Adrenal gland (tissue), 12 donors: ENCODE measurements around the gene AIM2. TPM values are rescaled to one million over a fixed set of nuclear protein-coding genes. Genes with fewer than 3 reads are reported as not detected.

Experiments used
- DNase-seq, 7 donors: peaks; one replicate each; pipeline ENCODE4 v3.0.0-alpha.2; 2019 to 2020
- H3K27ac ChIP-seq, 5 donors: fragments of 200-600 bp; sonication (generic) in 4 of 5; 1 replicate in 3 of 5; 2 replicates in 2 of 5; pipeline versions ENCODE4 v1.5.1 to v1.8.0; 2016 to 2020; ENCODE audit warnings: mild to moderate bottlenecking in 1 of 5
- H3K27me3 ChIP-seq: fragments of 200-600 bp; 2 replicates; pipeline ENCODE4 v1.8.0; 2021
- H3K36me3 ChIP-seq, 2 donors: fragments of 200-600 bp; replicated peaks in 1 of 2; 1 replicate in 1 of 2; 2 replicates in 1 of 2; pipeline versions ENCODE4 v1.5.1 to v1.8.0; 2018 to 2022
- H3K4me1 ChIP-seq, 2 donors: fragments of 200-600 bp; replicated peaks in 1 of 2; 1 replicate in 1 of 2; 2 replicates in 1 of 2; pipeline versions ENCODE4 v1.5.1 to v1.8.0; 2018 to 2021
- H3K4me3 ChIP-seq, 4 donors: fragments of 200-600 bp; sonication (generic) in 3 of 4; one replicate each; pipeline ENCODE4 v1.5.1; 2016 to 2018
- H3K9me3 ChIP-seq, 3 donors: fragments of 200-600 bp; sonication (generic) in 1 of 3; replicated peaks in 1 of 3; 1 replicate in 2 of 3; 2 replicates in 1 of 3; pipeline versions ENCODE4 v1.5.1 to v1.8.0; 2016 to 2021
- POLR2A ChIP-seq, 2 donors: fragments of 450-650 bp; IDR thresholded peaks; one replicate each; pipeline ENCODE4 v1.6.1; 2017; ENCODE audit warnings: antibody characterized with exemption in 2 of 2, mild to moderate bottlenecking in 2 of 2, moderate library complexity in 1 of 2
- whole genome bisulfite sequencing, 4 donors: extraction: QIAGEN DNeasy Blood & Tissue Kit in 2 of 4; methylation state at CpG; one replicate each; pipeline versions ENCODE4 v1.1.5 to v1.1.7; 2013 to 2017; 5-methylcytosine and 5-hydroxymethylcytosine counted together
- intact Hi-C, 2 donors: fragments of 100-400 bp; cut with DNase I; formaldehyde crosslinking; loops; one replicate each; pipeline versions ENCODE4 v1.14.1 to v1.15.0; 2022 to 2023
- polyA plus RNA-seq, 3 donors: library from polyadenylated mRNA; stranded (reverse); fragments of 200-250 nt in 2 of 3; fragments of 350-450 nt in 1 of 3; fragmentation: Illumina TruSeq in 1 of 3; extraction: RNeasy Lipid Tissue Mini Kit (QIAGEN cat#74804) in 1 of 3; gene quantifications; one replicate each; pipeline ENCODE4 v1.2.3, GENCODE V29; 2013 to 2014
- total RNA-seq, 9 donors: library from RNA; depleted of rRNA in 4 of 9; stranded (reverse); fragments of >200 nt in 4 of 9; fragments of 120-200 nt in 1 of 9; fragmentation: NEBNext Ultra II Directional in 1 of 9; extraction: Animal tissue kit (Norgen Biotek cat#: 25700) in 1 of 9; gene quantifications; one replicate each; pipeline versions ENCODE4 v1.1.0 to v1.2.4, GENCODE V29; 2013 to 2023
- TF ChIP-seq, protein P1 (sequence below), 6 experiments: fragments of 450-650 bp in 4 of 6; fragments of 200-600 bp in 2 of 6; sonication (generic) in 1 of 6; IDR thresholded peaks; 1 replicate in 5 of 6; 2 replicates in 1 of 6; pipeline versions ENCODE4 v1.5.1 to v1.8.0; 2016 to 2021; ENCODE audit warnings: antibody characterized with exemption in 6 of 6, mild to moderate bottlenecking in 2 of 6, moderate library complexity in 1 of 6
- donor health status: healthy with polysubstance abuse.
- donor health status: Bipolar disorder and iron deficiency.
- donor health status: DM: yes; HTN: yes; CAD: no.
- donor health status: DM: no; HTN: no; CAD: no.
- donor health status: DM: no; HTN: no; CAD: no.
- donor health status: DM: yes; HTN: yes; CAD: no.

The AIM2 gene
- total and polyA plus RNA-seq, 12 donors, result 0.11 to 1.3 (median 0.57) TPM; not detected in 1

DNA sequence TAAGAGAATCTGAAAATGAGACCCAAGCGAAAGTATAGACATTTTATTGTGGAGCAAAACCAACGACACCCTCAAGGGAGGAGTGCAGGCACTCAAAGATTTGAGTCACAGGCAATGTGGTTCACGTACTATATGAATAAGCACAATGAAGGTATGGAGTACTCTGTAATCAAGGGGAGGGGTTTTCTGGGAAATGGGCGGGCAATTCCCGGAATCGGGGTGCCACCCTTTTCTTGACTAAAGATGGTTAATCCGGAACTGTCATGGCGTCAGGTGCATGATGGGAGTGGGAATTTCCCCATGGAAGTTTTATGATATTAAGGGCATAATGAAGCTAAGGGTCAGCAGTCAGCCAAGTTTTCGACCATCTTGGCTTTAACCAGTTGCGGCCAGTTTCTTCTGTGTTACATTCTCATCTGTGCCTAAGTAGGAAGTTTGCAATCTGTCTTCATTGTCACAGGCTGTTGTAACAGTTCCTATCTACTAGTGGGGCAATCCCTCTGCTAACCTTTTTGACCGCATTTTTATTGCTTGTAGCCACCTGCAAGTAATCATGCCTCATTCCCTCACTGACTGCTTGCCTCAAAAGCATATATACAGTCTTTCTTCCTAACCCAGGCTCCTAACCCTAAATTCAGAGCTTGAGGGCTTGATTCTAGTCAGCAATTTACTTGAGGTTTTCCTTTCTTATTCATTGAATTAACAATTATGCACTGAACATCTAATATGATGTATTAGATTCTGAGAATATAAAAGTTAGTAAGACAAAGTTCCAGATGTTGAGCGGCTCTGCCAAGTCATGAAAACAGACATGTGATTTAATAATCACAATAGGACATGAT, 775 bp upstream of the AIM2 start:
- Histone ChIP-seq H3K27me3 (no peaks in the 10 kb centered on the region), H3K4me3 (no peak overlapping the region), H3K36me3 (no peaks in the 10 kb centered on the region), H3K27ac (peak overlapping the region in 1 of 5 donors; percentile 62), H3K9me3 (no peaks in the 10 kb centered on the region), H3K4me1 (no peaks in the 10 kb centered on the region)
- intact Hi-C loops, result no loop called here
- TF ChIP-seq POLR2A (IDR thresholded peaks at IDR 0.05), result no peak
- TF ChIP-seq, protein P1, sequence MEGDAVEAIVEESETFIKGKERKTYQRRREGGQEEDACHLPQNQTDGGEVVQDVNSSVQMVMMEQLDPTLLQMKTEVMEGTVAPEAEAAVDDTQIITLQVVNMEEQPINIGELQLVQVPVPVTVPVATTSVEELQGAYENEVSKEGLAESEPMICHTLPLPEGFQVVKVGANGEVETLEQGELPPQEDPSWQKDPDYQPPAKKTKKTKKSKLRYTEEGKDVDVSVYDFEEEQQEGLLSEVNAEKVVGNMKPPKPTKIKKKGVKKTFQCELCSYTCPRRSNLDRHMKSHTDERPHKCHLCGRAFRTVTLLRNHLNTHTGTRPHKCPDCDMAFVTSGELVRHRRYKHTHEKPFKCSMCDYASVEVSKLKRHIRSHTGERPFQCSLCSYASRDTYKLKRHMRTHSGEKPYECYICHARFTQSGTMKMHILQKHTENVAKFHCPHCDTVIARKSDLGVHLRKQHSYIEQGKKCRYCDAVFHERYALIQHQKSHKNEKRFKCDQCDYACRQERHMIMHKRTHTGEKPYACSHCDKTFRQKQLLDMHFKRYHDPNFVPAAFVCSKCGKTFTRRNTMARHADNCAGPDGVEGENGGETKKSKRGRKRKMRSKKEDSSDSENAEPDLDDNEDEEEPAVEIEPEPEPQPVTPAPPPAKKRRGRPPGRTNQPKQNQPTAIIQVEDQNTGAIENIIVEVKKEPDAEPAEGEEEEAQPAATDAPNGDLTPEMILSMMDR (IDR thresholded peaks at IDR 0.05), result no peak
- peak in 3 of 7 donors; percentile 16 to 61 (median 60) for DNase-seq
- 72 to 76% (median 74%) methylated on average over 12 of the region's 12 CpGs for WGBS, 4 donors

DNA sequence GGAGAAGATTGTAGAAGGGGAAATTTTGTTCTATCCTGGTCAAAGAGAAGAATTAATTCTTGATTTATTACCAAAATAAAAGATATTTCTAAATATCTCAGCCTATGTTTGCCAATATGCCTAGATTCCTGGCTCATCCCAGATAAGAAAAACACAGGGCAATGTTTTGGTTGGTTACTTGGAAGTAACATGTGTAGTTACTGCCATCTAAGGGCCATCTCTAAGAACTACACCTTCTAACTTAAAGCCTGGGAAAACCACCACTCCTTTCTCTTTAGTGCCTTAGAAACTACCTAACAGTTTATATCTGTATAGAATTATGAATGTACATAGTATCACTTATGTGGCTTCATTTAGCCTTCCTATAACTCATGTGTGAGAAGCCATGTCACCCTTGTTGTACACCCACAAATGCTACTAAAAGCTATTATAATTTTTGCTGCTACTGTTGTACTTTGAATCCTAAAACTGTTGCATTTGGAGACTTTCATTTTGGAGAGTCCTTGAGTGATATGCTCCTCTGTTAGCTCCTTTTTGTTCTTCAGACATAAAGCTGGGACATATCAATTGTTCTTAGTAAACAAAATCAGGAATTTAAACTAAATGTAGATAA, 4.5 kb downstream of the AIM2 start:
- peaks cover 0 to 17% of the 10 kb centered on the region in 2 donors for H3K4me1 ChIP-seq
- H3K27me3 ChIP-seq, result no peaks in the 10 kb centered on the region
- no peaks in the 10 kb centered on the region for H3K36me3 ChIP-seq
- H3K4me3 ChIP-seq, result no peak overlapping the region
- intact Hi-C loops, result loop anchor here in 1 of 2 donors (5.0 kb wide), 2 partner anchors 75 to 865 kb away; no protein-coding TSS in a partner anchor
- H3K9me3 ChIP-seq, result no peaks in the 10 kb centered on the region
- H3K27ac ChIP-seq, result no peak overlapping the region
- DNase-seq, result no peak
- TF ChIP-seq, protein P1 (IDR thresholded peaks at IDR 0.05), result peak; percentile 43 to 80 (median 77)
- no peak for TF ChIP-seq POLR2A (IDR thresholded peaks at IDR 0.05)

DNA sequence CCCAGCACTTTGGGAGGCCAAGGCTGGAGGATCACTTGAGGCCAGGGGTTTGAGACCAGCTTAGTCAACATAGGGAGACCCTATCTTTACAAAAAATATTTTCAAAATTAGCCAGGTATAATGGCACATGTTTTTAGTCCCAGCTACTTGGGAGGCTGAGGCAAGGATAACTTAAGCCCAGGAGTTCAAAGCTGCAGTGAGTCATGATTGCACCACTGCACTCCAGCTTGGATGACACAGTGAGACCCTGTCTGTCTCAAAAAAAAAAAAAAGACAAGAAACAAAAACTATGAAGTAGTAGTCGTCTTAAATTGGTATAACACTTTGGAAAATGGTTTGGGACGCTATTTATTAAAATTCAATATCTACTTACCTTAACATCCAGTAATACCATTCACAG, 7.7 kb downstream of the AIM2 start:
- WGBS, 4 donors, result 60 to 74% (median 66%) methylated on average over 2 of the region's 2 CpGs
- Histone ChIP-seq H3K27ac (no peak overlapping the region), H3K9me3 (no peaks in the 10 kb centered on the region), H3K4me1 (peaks cover 0 to 17% of the 10 kb centered on the region in 2 donors), H3K4me3 (no peak overlapping the region), H3K36me3 (no peaks in the 10 kb centered on the region), H3K27me3 (no peaks in the 10 kb centered on the region)
- TF ChIP-seq, protein P1 (IDR thresholded peaks at IDR 0.05), result no peak
- no peak for TF ChIP-seq POLR2A (IDR thresholded peaks at IDR 0.05)
- intact Hi-C loops, result no loop called here
- DNase-seq, result peak in 2 of 7 donors; percentile 21 to 27
